Urinary bladder (tissue), 4 donors: Measurements from ENCODE around the gene ELOVL6. TPM values are rescaled to one million over a fixed set of nuclear protein-coding genes. Genes with fewer than 3 reads are reported as not detected.

ENCODE experiments used
- DNase-seq: peaks from one replicate; pipeline ENCODE4 v3.0.0-alpha.2; 2015; ENCODE audit errors: extremely low spot score
- H3K27ac ChIP-seq: one replicate; pipeline ENCODE4 v1.5.1; 2013; ENCODE audit warnings: low read depth, mild to moderate bottlenecking, moderate library complexity
- H3K36me3 ChIP-seq: one replicate; pipeline ENCODE4 v1.6.1; 2013; ENCODE audit warnings: mild to moderate bottlenecking, moderate library complexity; ENCODE audit not compliant: insufficient read depth
- H3K4me1 ChIP-seq: one replicate; pipeline ENCODE4 v1.6.1; 2013; ENCODE audit warnings: mild to moderate bottlenecking, moderate library complexity; ENCODE audit not compliant: insufficient read depth
- H3K4me3 ChIP-seq: one replicate; pipeline ENCODE4 v1.5.1; 2013; ENCODE audit warnings: low read depth, low read length
- WGBS: extraction: QIAGEN DNeasy Blood & Tissue Kit; methylation state at CpG from one replicate; pipeline ENCODE4 v1.1.7; 2013; 5-methylcytosine and 5-hydroxymethylcytosine counted together
- polyA plus RNA-seq: library from polyadenylated mRNA; stranded (reverse); fragments of 200-250 nt; gene quantifications from one replicate; pipeline ENCODE4 v1.2.3, GENCODE V29; 2013
- total RNA-seq: library from RNA; depleted of rRNA; stranded (reverse); fragments of >200 nt; gene quantifications from one replicate; pipeline ENCODE4 v1.2.3, GENCODE V29; 2014
- donor health status: healthy with polysubstance abuse.
- donor health status: healthy.

The ELOVL6 gene
- total and polyA plus RNA-seq, 2 donors: 5.3 to 16.8 TPM

GRCh38 chr4:110020646-110021443, 177.6 kb downstream of the ELOVL6 start:
- WGBS: 70% methylated on average over 4 of the region's 4 CpGs
- no peak overlapping the region for H3K4me3 ChIP-seq
- no peaks in the 10 kb centered on the region for H3K4me1 ChIP-seq
- no peak for DNase-seq
- no peak overlapping the region for H3K27ac ChIP-seq
- H3K36me3 ChIP-seq: no peaks in the 10 kb centered on the region

GRCh38 chr4:110020139-110020538, 178.3 kb downstream of the ELOVL6 start:
- WGBS: 38% methylated on average over 5 of the region's 5 CpGs
- H3K4me1 ChIP-seq: no peaks in the 10 kb centered on the region
- no peak overlapping the region for H3K4me3 ChIP-seq
- H3K27ac ChIP-seq: no peak overlapping the region
- no peaks in the 10 kb centered on the region for H3K36me3 ChIP-seq
- DNase-seq: no peak

- Histone ChIP-seq H3K4me1 (no peaks in the 10 kb centered on the region), H3K4me3 (no peak overlapping the region), H3K36me3 (no peaks in the 10 kb centered on the region), H3K27ac (no peak overlapping the region)
- WGBS: 87% methylated on average over 3 of the region's 3 CpGs
- DNase-seq: no peak
Measured at GRCh38 chr4:110019153-110019552, 179.3 kb downstream of the ELOVL6 start.

GRCh38 chr4:110014233-110014632, 184.2 kb downstream of the ELOVL6 start:
- no peak for DNase-seq
- Histone ChIP-seq H3K4me3 (no peak overlapping the region), H3K27ac (no peak overlapping the region), H3K36me3 (no peaks in the 10 kb centered on the region), H3K4me1 (no peaks in the 10 kb centered on the region)
- 94% methylated on average over 6 of the region's 6 CpGs for WGBS

GRCh38 chr4:110012917-110013316, 185.5 kb downstream of the ELOVL6 start:
- H3K27ac ChIP-seq: no peak overlapping the region
- H3K4me1 ChIP-seq: no peaks in the 10 kb centered on the region
- H3K36me3 ChIP-seq: no peaks in the 10 kb centered on the region
- no peak for DNase-seq
- WGBS: 83% methylated on average over 1 of the region's 1 CpG
- H3K4me3 ChIP-seq: no peak overlapping the region

- H3K4me1 ChIP-seq: no peaks in the 10 kb centered on the region
- DNase-seq: no peak
- H3K36me3 ChIP-seq: no peaks in the 10 kb centered on the region
- 96% methylated on average over 4 of the region's 4 CpGs for WGBS
- no peak overlapping the region for H3K27ac ChIP-seq
- H3K4me3 ChIP-seq: no peak overlapping the region
Measured at GRCh38 chr4:110010797-110011196, 187.6 kb downstream of the ELOVL6 start.

GRCh38 chr4:110009550-110009949, 188.9 kb downstream of the ELOVL6 start:
- no peak overlapping the region for H3K27ac ChIP-seq
- no peaks in the 10 kb centered on the region for H3K4me1 ChIP-seq
- H3K4me3 ChIP-seq: no peak overlapping the region
- WGBS: 89% methylated on average over 2 of the region's 2 CpGs
- H3K36me3 ChIP-seq: no peaks in the 10 kb centered on the region
- no peak for DNase-seq

GRCh38 chr4:110008540-110008939, 189.9 kb downstream of the ELOVL6 start:
- WGBS: 84% methylated on average over 2 of the region's 2 CpGs
- Histone ChIP-seq H3K27ac (no peak overlapping the region), H3K36me3 (no peaks in the 10 kb centered on the region), H3K4me1 (no peaks in the 10 kb centered on the region), H3K4me3 (no peak overlapping the region)
- no peak for DNase-seq

- Histone ChIP-seq H3K27ac (no peak overlapping the region), H3K4me1 (no peaks in the 10 kb centered on the region), H3K4me3 (no peak overlapping the region), H3K36me3 (no peaks in the 10 kb centered on the region)
- over 99% methylated on average over 3 of the region's 3 CpGs for WGBS
- DNase-seq: no peak
Measured at GRCh38 chr4:110007217-110007616, 191.2 kb downstream of the ELOVL6 start.

GRCh38 chr4:110005461-110006056, 192.9 kb downstream of the ELOVL6 start:
- Histone ChIP-seq H3K4me1 (no peaks in the 10 kb centered on the region), H3K27ac (no peak overlapping the region), H3K36me3 (no peaks in the 10 kb centered on the region), H3K4me3 (no peak overlapping the region)
- WGBS: 2% methylated on average over 1 of the region's 1 CpG
- DNase-seq: peak; percentile 60

- DNase-seq: no peak
- H3K4me1 ChIP-seq: no peaks in the 10 kb centered on the region
- H3K36me3 ChIP-seq: no peaks in the 10 kb centered on the region
- WGBS: 92% methylated on average over 1 of the region's 1 CpG
- H3K27ac ChIP-seq: no peak overlapping the region
- H3K4me3 ChIP-seq: no peak overlapping the region
Measured at GRCh38 chr4:110004556-110004955, 193.9 kb downstream of the ELOVL6 start.

- Histone ChIP-seq H3K4me1 (no peaks in the 10 kb centered on the region), H3K4me3 (no peak overlapping the region), H3K36me3 (no peaks in the 10 kb centered on the region), H3K27ac (no peak overlapping the region)
- WGBS: 75% methylated on average over 6 of the region's 6 CpGs
- DNase-seq: no peak
Measured at GRCh38 chr4:110003401-110004187, 194.8 kb downstream of the ELOVL6 start.

GRCh38 chr4:110002326-110002725, 196.1 kb downstream of the ELOVL6 start:
- DNase-seq: no peak
- Histone ChIP-seq H3K4me3 (no peak overlapping the region), H3K27ac (no peak overlapping the region), H3K4me1 (no peaks in the 10 kb centered on the region), H3K36me3 (no peaks in the 10 kb centered on the region)
- 82% methylated on average over 3 of the region's 3 CpGs for WGBS

GRCh38 chr4:109999585-109999912, 198.9 kb downstream of the ELOVL6 start:
- Histone ChIP-seq H3K4me1 (no peaks in the 10 kb centered on the region), H3K27ac (no peak overlapping the region), H3K36me3 (no peaks in the 10 kb centered on the region), H3K4me3 (no peak overlapping the region)
- no peak for DNase-seq
- WGBS: 70% methylated on average over 9 of the region's 9 CpGs
